Renal cortical epithelial cell (primary cell): ENCODE results near the gene RASGRP4. TPM values are rescaled to one million over a fixed set of nuclear protein-coding genes. Genes with fewer than 3 reads are reported as not detected.
A peak's percentile ranks its signal among the peaks of the same experiment; 100 is the strongest.
"Not testable (repeated sequence)": the region's sequence is repeated elsewhere in the genome, so short reads cannot be mapped to it uniquely, and the experiment has no call there.

Source experiments
- DNase-seq: peaks from one replicate; pipeline ENCODE4 v3.0.0-alpha.2; 2011; ENCODE audit warnings: low read depth
- total RNA-seq: library from RNA; depleted of rRNA; stranded (reverse); fragments of >200 nt; gene quantifications from 2 replicates; pipeline ENCODE4 v1.2.3, GENCODE V29; 2014

The RASGRP4 gene
- total RNA-seq, 1 donor from 2014 or later, result not detected

DNA sequence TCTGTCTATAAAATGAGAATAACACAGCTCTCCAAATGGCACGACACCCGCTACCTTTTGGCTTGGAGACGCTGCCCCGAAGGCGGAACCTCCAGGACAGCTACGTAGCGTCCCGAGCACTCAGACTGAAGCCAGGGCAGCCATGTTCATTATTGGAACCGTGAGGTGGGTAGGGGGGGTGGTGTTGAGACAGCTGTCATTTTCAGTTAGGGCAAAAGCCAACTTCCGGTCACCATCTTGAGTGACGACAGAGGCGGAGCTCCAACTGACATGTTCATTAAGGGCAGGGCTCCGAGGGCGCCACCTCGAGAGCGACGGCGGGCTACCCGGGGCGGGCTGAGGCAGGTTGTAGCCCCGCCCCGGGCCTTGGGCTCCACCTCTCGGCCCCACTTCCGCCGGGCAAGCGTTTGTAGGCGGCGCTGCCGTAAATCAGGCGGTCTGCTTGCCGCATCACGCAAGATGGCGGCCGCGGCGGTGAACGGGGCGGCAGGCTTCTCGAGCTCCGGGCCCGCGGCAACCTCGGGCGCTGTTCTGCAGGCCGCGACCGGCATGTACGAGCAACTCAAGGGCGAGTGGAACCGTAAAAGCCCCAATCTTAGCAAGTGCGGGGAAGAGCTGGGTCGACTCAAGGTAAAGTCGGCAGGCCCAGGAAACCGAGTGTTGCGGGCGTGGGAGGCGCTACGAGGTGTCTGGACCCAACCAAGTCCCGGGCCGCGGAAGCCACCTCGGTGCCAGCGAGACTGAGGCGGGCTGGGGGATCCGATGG is 51.5 kb downstream of the RASGRP4 start, which contains the start of gene PSMD8:
Gene PSMD8 (plus strand): TSS at position 240 of the 766 bp plus-strand sequence. CDS start 31 bp downstream, at position 271.
- DNase-seq, result peak; percentile 99

DNA sequence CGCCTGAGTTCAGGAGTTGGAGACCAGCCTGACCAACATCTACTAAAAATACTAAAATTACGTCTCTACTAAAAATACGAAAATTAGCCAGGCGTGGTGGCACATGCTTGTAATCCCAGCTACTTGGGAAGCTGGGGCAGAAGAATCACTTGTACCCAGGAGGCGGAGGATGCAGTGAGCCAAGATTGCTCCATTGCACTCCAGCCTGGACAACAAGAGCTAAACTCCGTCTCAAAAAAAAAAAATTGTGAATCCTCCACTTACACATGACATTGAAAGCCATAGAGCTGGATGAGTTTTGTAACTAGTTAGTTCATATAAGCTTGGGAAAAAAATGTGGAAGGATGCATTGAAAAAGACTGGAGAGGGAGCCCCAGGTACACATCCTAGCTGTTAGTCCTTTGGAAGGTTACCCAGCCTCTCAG is 52.1 kb downstream of the RASGRP4 start:
- DNase-seq, result no peak

DNA sequence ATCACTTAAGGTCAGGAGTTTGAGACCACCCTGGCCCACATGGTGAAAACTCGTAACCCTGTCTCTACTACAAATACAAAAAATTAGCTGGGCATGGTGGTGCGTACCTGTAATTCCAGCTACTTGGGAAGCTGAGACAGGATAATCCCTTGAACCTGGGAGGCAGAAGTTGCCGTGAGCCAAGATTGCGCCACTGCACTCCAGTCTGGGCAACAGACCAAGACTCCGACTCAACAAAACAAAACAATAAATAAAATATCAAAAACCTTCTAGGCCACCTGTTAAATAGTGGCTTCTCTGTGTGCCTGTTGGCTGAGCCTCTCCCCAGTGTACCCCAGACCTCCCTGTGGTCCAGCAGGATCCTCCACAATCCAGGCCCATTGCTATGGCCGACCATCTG is 54.9 kb downstream of the RASGRP4 start:
- DNase-seq, result no peak

DNA sequence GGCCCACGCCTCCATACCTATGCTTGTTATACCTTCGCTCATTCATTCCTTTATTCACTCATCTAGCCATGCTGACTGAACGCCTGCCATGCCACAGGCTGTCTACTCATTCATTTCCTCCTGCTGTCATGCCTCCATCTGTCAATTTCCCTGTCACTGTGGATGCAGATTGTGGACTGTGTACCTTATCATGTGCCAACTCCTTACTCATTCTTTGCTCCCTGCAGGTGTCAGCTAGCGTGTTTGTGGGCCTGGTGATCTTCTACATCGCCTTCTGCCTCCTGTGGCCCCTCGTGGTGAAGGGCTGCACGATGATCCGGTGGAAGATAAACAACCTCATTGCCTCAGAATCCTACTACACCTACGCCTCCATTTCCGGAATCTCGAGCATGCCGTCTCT is 55.7 kb downstream of the RASGRP4 start:
- DNase-seq, result no peak

DNA sequence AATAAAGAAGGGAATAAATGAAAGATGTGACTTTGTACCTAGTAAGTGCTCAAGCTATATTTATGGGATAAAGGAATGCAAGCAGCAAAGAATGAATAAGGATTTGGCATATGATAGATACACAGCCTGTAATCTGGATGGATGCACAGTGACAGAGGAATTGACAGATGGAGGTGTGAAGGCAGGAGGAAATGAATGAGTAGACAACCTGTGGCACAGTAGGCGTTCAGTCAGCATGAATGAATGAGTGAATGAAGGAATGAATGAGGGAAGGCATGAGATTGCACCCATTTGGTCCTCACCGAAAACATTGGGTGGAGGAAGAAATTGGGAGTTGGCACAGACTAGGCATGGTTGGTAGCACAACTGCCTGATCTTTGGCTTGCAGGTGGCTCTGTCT is 56.4 kb downstream of the RASGRP4 start:
- DNase-seq, result no peak

DNA sequence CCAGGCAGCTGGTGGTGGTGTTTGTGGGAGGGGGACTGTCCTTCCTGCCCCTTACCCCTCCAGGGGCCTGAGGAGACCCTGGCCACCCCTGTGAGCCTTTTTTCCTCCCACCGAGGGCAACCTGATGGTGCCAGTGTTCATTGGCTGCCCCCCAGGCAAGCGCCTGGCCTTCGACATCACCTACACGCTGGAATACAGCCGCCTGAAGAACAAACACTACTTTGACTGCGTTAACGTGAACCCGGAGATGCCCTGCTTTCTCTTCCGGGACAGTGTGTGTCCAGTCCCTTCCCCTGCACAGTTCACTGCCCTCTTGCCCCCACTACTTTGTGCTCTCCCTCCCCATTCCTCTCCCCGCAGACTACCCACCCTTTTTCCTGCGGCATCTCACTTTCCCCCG is 59.0 kb downstream of the RASGRP4 start:
- DNase-seq, result no peak

DNA sequence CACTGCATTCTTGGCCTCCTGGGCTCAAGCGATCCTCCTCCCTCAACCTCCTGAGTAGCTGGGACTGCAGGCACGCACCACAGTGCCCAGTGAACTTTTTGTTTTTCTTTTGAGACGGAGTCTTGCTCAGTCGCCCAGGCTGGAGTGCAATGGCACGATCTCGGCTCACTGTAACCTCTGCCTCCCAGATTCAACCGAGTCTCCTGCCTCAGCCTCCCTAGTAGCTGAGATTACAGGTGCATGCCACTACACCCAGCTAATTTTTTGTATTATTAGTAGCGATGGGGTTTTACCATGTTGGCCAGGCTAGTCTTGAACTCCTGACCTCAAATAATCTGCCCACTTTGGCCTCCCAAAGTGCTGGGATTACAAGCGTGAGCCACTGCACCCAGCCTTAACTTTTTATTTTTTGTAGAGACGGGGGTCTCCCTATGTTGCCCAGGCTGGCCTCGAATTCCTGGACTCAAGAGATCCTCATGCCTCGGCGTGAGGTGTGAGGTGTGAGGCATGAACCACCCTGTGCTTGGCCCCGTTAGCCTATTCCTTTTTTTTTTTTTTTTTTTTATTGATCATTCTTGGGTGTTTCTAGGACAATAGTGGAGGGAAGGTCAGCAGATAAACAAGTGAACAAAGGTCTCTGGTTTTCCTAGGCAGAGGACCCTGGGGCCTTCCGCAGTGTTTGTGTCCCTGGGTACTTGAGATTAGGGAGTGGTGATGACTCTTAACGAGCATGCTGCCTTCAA is 62.9 kb downstream of the RASGRP4 start:
- not testable (repeated sequence) for DNase-seq

DNA sequence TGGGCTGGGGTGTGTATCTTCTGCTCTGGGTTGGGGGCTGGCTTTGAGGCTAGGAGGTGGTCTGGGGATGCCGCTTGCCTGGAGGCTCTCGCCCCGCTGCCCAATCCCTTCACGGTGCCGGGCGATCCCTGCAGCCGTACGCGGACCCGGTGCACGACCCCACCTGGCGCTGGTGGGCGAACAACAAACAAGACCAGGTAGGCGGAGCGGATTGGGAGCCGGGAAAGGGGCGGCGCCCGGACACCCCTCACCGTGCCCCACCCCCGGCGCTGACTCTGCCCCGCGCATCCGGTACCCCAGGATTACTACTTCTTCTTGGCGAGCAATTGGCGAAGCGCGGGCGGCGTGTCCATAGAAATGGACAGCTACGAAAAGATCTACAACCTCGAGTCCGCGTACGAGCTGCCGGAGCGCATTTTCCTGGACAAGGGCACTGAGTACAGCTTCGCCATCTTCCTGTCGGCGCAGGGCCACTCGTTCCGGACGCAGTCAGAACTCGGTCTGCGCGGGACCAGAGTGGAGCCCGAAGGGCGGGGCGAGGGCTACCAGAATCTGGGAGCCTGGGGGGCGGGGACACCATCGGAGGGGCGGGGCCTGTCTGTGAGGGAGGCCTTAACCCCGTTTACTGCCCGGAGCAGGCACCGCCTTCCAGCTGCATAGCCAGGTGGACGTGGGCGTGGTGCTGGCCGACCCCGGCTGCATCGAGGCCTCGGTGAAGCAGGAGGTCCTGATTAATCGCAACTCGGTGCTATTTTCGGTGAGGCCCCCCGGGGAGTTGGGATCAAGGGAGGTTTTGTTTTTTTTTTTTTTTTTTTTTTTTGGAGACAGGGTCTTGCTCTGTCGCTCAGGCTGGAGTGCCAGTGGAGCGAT is 63.7 kb downstream of the RASGRP4 start:
- DNase-seq, result peak; percentile 10

DNA sequence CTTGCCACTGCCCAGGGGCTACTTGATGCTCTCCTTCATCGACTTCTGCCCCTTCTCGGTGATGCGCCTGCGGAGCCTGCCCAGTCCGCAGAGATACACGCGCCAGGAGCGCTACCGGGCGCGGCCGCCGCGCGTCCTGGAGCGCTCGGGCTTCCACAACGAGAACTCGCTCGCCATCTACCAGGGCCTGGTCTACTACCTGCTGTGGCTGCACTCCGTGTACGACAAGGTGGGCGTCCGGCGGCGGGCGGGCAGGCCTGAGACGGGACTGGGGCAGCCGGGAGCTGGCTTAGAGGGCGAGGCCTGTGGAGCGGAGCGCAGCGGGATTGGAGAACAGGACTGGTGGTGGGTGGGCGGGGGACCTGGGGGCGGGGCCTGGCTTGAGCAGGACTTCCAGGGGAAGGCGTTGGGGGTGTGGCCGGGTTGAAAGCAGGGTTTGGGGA is 64.4 kb downstream of the RASGRP4 start:
- peak; percentile 50 for DNase-seq

DNA sequence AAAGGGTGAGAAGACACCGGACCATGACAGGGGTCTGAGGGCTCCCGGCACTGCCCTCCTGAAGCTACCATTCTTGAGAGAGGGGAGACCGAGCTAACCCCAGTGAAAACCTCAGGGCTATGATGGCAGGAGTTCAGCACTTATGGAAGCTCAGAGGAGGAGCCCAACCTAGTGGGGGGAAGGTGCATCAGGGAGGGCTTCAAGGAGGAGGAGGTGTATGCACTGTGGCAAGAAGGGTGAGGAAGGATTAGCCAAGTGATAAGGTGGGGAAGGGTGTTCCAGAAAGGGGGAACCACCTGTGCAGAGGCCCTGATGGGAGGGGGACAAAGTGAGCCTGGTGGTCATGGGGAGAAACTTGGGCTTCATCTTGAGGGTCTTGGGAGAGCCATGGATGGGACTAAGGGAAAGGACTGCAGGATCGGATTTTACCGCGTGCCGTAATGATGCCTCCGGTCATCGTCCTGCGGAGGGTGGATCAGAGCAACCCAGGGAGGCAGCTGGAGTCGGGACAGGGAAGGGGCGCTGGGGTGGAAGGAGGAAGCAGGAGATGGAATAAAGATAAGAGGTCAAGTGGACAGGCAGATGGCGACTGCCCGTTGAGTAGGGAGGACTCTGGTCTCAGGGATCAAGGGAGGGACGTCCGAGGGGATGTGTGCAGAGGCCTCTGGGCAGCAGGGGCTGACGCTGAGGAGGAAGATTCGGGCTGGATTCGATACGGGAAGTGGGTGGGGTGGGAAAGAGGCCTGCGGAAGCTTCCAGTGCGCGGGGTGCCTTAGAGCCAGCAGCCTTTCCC is 65.0 kb downstream of the RASGRP4 start:
- no peak for DNase-seq

DNA sequence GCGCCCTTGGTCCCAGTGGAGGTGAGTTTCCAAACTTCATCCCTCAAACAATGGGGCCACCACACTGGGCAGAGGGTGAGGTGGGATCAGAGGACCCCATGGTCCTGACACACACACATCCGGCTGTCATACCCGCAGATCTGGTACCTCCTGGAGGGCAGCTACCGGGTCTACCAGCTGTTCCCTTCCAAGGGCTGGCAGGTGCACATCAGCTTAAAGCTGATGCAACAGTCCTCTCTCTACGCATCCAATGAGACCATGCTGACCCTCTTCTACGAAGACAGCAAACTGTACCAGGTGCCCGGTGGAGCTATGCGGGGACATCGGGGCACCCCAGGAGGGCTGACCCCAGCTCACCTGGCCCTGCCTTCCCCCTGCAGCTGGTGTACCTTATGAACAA is 65.7 kb downstream of the RASGRP4 start:
- DNase-seq, result no peak

DNA sequence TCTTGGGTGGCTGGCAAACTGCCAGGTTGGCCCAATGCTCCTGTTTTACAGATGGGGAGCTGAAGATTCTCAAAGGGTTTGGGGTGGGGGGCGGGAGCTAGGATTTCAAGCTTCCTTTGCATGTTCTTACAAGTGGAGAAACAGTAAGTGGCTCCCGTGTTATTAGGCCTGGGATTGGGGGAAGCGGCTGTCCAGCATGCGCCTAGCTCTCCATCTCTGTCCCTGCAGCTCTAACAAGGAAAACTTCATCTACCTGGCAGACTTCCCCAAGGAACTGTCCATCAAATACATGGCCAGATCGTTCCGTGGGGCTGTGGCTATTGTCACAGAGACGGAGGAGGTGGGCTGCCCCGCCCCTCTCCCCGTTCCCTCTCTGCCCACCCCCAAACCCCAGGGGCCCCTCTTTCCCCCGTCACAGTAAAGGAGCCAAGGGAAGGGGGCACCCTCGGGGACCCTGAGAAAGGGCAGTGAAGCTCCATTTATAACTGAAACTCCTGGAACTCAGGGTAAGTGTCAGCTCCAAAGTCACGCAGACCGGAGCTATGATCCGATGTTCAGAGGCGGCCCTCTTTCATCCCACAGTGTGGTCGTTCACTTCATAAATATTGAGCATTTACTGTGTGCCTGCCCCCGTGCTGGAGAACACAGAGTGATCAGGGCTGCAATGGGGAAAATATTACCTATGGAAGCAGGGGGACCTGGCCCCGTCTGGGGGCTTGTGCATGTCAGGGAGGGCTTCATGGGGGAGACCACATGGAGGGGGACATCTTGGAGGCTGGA is 66.6 kb downstream of the RASGRP4 start:
- no peak for DNase-seq

Other genes starting within 250 kb of the RASGRP4 start
- 0.10 TPM in 1 of 2 replicates, not detected in the other for gene DPF1, start 202.0 kb downstream of the RASGRP4 start, total RNA-seq
- 0.75 and 4.5 TPM in 2 replicates for gene PPP1R14A, start 169.8 kb downstream of the RASGRP4 start, total RNA-seq
- gene SPINT2, start 161.6 kb downstream of the RASGRP4 start, total RNA-seq, result 535 and 1,121 TPM in 2 replicates
- gene C19orf33, start 122.0 kb downstream of the RASGRP4 start, total RNA-seq, result 1.7 and 148 TPM in 2 replicates
- gene YIF1B, start 110.3 kb downstream of the RASGRP4 start, total RNA-seq, result 51.3 and 72.8 TPM in 2 replicates
- 8.4 and 25.5 TPM in 2 replicates for gene KCNK6, start 106.4 kb downstream of the RASGRP4 start, total RNA-seq
- 0.87 and 1.4 TPM in 2 replicates for gene CATSPERG, start 90.4 kb downstream of the RASGRP4 start, total RNA-seq
- 206 and 397 TPM in 2 replicates for gene PSMD8, start 51.6 kb downstream of the RASGRP4 start, total RNA-seq
- 0.80 and 1.7 TPM in 2 replicates for gene GGN, start 38.2 kb downstream of the RASGRP4 start, total RNA-seq
- 0.17 and 1.4 TPM in 2 replicates for gene SPRED3, start 37.5 kb downstream of the RASGRP4 start, total RNA-seq
- gene FAM98C, start 23.1 kb downstream of the RASGRP4 start, total RNA-seq, result 7.6 and 8.9 TPM in 2 replicates
- 0.10 TPM in 1 of 2 replicates, not detected in the other for gene RYR1, start 7.5 kb upstream of the RASGRP4 start, total RNA-seq
- gene MAP4K1, start 191.7 kb upstream of the RASGRP4 start, total RNA-seq, result 0.25 TPM in 1 of 2 replicates, not detected in the other
- 328 and 420 TPM in 2 replicates for gene EIF3K, start 193.0 kb upstream of the RASGRP4 start, total RNA-seq
- 513 and 1,377 TPM in 2 replicates for gene ACTN4, start 221.4 kb upstream of the RASGRP4 start, total RNA-seq